SK-N-SH treated with all-trans-retinoic acid at 6 μM for 48 hours (cell line): Measurements from ENCODE around the gene MYH14.

Experiments used
- ATAC-seq: fragments of 200-7000 bp; cut with Tn5 transposase; 3 replicates; pipeline ENCODE4 v1.9.1; 2020; ENCODE audit warnings: mild to moderate bottlenecking, moderate library complexity
- BACH2 ChIP-seq: fragments of 250-450 bp; sonication (Bioruptor Pico); IDR thresholded peaks from 2 replicates; pipeline ENCODE4 v1.9.0; 2021; ENCODE audit warnings: mild to moderate bottlenecking, borderline replicate concordance
- CREB5 ChIP-seq: fragments of 250-450 bp; sonication (Bioruptor Pico); IDR thresholded peaks from 2 replicates; pipeline ENCODE4 v1.5.1; 2020; ENCODE audit warnings: low read depth, mild to moderate bottlenecking, moderate library complexity
- CSDC2 ChIP-seq: fragments of 250-450 bp; sonication (Bioruptor Pico); IDR thresholded peaks from 2 replicates; pipeline ENCODE4 v1.5.0; 2020; ENCODE audit warnings: mild to moderate bottlenecking, moderate library complexity
- ESRRG ChIP-seq: fragments of 250-450 bp; sonication (Bioruptor Pico); IDR thresholded peaks from 2 replicates; pipeline ENCODE4 v1.6.1; 2021; ENCODE audit warnings: mild to moderate bottlenecking
- GLIS3 ChIP-seq: fragments of 250-450 bp; sonication (Bioruptor Pico); IDR thresholded peaks from 2 replicates; pipeline ENCODE4 v1.5.0; 2020; ENCODE audit warnings: mild to moderate bottlenecking, moderate library complexity
- ISL1 ChIP-seq: fragments of 250-450 bp; sonication (Bioruptor Pico); IDR thresholded peaks from 2 replicates; pipeline ENCODE4 v2.1.2; 2022; ENCODE audit warnings: mild to moderate bottlenecking, moderate library complexity
- OSR1 ChIP-seq: fragments of 250-450 bp; sonication (Bioruptor Pico); IDR thresholded peaks from 2 replicates; pipeline ENCODE4 v1.8.0; 2022; ENCODE audit warnings: moderate library complexity, mild to moderate bottlenecking, inconsistent platforms
- PATZ1 ChIP-seq: fragments of 250-450 bp; sonication (Bioruptor Pico); IDR thresholded peaks from 2 replicates; pipeline ENCODE4 v1.8.0; 2020; ENCODE audit warnings: mild to moderate bottlenecking, moderate library complexity, borderline replicate concordance
- POU6F1 ChIP-seq: fragments of 250-450 bp; sonication (Bioruptor Pico); IDR thresholded peaks from 2 replicates; pipeline ENCODE4 v1.8.0; 2021; ENCODE audit warnings: low read depth, mild to moderate bottlenecking, moderate library complexity, borderline replicate concordance
- PPARA ChIP-seq: fragments of 250-450 bp; sonication (Bioruptor Pico); IDR thresholded peaks from 2 replicates; pipeline ENCODE4 v1.5.0; 2020; ENCODE audit warnings: mild to moderate bottlenecking, borderline replicate concordance
- RARB ChIP-seq: fragments of 250-450 bp; sonication (Bioruptor Pico); IDR thresholded peaks from 2 replicates; pipeline ENCODE4 v1.8.0; 2021; ENCODE audit warnings: mild to moderate bottlenecking, moderate library complexity
- SNAI2 ChIP-seq: fragments of 250-450 bp; sonication (Bioruptor Pico); IDR thresholded peaks from 2 replicates; pipeline ENCODE4 v1.5.0; 2020; ENCODE audit warnings: mild to moderate bottlenecking, moderate library complexity
- TCF4 ChIP-seq: fragments of 250-450 bp; sonication (Bioruptor Pico); IDR thresholded peaks from 2 replicates; pipeline ENCODE4 v1.8.0; 2021; ENCODE audit warnings: mild to moderate bottlenecking, moderate library complexity, borderline replicate concordance
- TOX ChIP-seq: fragments of 250-450 bp; sonication (Bioruptor Pico); IDR thresholded peaks from 2 replicates; pipeline ENCODE4 v1.8.0; 2021; ENCODE audit warnings: mild to moderate bottlenecking, moderate library complexity, borderline replicate concordance
- TSHZ2 ChIP-seq: fragments of 250-450 bp; sonication (Bioruptor Pico); IDR thresholded peaks from 2 replicates; pipeline ENCODE4 v1.5.0; 2020; ENCODE audit warnings: mild to moderate bottlenecking, moderate library complexity
- ZC3H10 ChIP-seq: fragments of 250-450 bp; sonication (Bioruptor Pico); IDR thresholded peaks from 2 replicates; pipeline ENCODE4 v1.5.1; 2021; ENCODE audit warnings: mild to moderate bottlenecking, moderate library complexity
- ZFP30 ChIP-seq: fragments of 450-650 bp; formaldehyde crosslinking; IDR thresholded peaks from 2 replicates; pipeline ENCODE4 v1.5.0; 2022; ENCODE audit warnings: mild to moderate bottlenecking, moderate library complexity
- ZNF70 ChIP-seq: fragments of 450-650 bp; formaldehyde crosslinking; IDR thresholded peaks from 2 replicates; pipeline ENCODE4 v1.5.0; 2020; ENCODE audit warnings: mild to moderate bottlenecking, moderate library complexity
- ZNF8 ChIP-seq: fragments of 450-650 bp; formaldehyde crosslinking; IDR thresholded peaks from 2 replicates; pipeline ENCODE4 v1.5.0; 2020; ENCODE audit warnings: mild to moderate bottlenecking, moderate library complexity

Gene MYH14

GRCh38 chr19:50204811-50205675 lies 1.6 kb downstream of the MYH14 start:
- no peak for TF ChIP-seq TSHZ2 (CRISPR knock-in tag)
- no peak for TF ChIP-seq SNAI2 (CRISPR knock-in tag)
- TF ChIP-seq CREB5 (CRISPR knock-in tag), result no peak
- no peak for TF ChIP-seq ISL1 (CRISPR knock-in tag)
- TF ChIP-seq OSR1 (CRISPR knock-in tag), result no peak
- no peak for TF ChIP-seq ZNF8
- no peak for TF ChIP-seq BACH2 (CRISPR knock-in tag)
- ATAC-seq, result no peak

- TF ChIP-seq BACH2 (CRISPR knock-in tag), result no peak
- TF ChIP-seq ZNF70 (CRISPR knock-in tag), result no peak
- no peak for TF ChIP-seq PPARA
- TF ChIP-seq TCF4 (CRISPR knock-in tag), result no peak
- no peak for TF ChIP-seq ZC3H10
- no peak for TF ChIP-seq ESRRG (CRISPR knock-in tag)
- TF ChIP-seq RARB, result no peak
- no peak for TF ChIP-seq ZFP30
- no peak for TF ChIP-seq OSR1 (CRISPR knock-in tag)
- TF ChIP-seq PATZ1 (CRISPR knock-in tag), result no peak
- no peak for TF ChIP-seq ISL1 (CRISPR knock-in tag)
- TF ChIP-seq GLIS3 (CRISPR knock-in tag), result no peak
- no peak for TF ChIP-seq SNAI2 (CRISPR knock-in tag)
- TF ChIP-seq TSHZ2 (CRISPR knock-in tag), result no peak
- no peak for TF ChIP-seq CSDC2 (CRISPR knock-in tag)
- no peak for TF ChIP-seq TOX (CRISPR knock-in tag)
- TF ChIP-seq CREB5 (CRISPR knock-in tag), result no peak
- TF ChIP-seq POU6F1 (CRISPR knock-in tag), result no peak
Measured at GRCh38 chr19:50205681-50206138, 2.3 kb downstream of the MYH14 start.

More at GRCh38 chr19:50205681-50206138, 2.3 kb downstream of the MYH14 start:
- no peak for ATAC-seq
